ENCODE measurements around the gene PRSS16.

PRSS16 gene

GRCh38 chr6:27275025-27275956 is 27.8 kb downstream of the PRSS16 start:
- TF ChIP-seq, protein P1, sequence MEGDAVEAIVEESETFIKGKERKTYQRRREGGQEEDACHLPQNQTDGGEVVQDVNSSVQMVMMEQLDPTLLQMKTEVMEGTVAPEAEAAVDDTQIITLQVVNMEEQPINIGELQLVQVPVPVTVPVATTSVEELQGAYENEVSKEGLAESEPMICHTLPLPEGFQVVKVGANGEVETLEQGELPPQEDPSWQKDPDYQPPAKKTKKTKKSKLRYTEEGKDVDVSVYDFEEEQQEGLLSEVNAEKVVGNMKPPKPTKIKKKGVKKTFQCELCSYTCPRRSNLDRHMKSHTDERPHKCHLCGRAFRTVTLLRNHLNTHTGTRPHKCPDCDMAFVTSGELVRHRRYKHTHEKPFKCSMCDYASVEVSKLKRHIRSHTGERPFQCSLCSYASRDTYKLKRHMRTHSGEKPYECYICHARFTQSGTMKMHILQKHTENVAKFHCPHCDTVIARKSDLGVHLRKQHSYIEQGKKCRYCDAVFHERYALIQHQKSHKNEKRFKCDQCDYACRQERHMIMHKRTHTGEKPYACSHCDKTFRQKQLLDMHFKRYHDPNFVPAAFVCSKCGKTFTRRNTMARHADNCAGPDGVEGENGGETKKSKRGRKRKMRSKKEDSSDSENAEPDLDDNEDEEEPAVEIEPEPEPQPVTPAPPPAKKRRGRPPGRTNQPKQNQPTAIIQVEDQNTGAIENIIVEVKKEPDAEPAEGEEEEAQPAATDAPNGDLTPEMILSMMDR (IDR thresholded peaks at IDR 0.05; ENCODE audit: insufficient read depth, low read depth, low read length, missing control alignments): no peak
- no peak overlapping the region for H3K4me3 ChIP-seq (ENCODE audit: low read depth, low read length)
- peak; percentile 46 for DNase-seq (ENCODE audit: low read depth)

DNA sequence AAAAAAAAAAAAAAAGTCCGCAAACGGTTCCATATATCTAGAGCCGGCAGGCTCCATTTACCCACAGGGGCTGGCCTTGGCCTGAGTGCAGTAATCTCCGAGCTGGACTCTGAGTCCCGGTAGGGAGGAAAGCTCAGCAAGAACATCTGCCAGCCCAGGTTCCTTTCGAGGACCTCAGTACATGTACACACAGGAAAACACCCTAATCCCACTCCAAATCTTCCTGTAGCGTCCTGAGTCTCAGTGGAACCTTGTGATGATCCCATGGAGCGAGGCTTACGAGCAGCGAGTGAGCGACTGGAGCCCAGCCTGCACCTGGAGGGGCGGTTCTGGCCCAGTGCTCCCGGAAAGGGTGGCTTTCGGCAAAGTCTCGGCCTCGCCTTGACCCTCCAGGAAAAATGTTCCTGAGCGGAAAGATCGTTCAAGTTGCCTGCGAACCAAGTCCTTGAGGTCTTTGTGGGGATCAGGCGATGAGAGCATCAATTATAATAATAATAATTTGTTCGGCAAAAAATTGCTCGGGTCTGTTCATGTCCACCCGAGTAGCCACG is 32.1 kb downstream of the PRSS16 start:
- H3K4me3 ChIP-seq (ENCODE audit: low read depth, low read length): peak overlapping the region; percentile 57
- DNase-seq (ENCODE audit: low read depth): no peak
- TF ChIP-seq, protein P1 (IDR thresholded peaks at IDR 0.05; ENCODE audit: insufficient read depth, low read depth, low read length, missing control alignments): no peak

DNA sequence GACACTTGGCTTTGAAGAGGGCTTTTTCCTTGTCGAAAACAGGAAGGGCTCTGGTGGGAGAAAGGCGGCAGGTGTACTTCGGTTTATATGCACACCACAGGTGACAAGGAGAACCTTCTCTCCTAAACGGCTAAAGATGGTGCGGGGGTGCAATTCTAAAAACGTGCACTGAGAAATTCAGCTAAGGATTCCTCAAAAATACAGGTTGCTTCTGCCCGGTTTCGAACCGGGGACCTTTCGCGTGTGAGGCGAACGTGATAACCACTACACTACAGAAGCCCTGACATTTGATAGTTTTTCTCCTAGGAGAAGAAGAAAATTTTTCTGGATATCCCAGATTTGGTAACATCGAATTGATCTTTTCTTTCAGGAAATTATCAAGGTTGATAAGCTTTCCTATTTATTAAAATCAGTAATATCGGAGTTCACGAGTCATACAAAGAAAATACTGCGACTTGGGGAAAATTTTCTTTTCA is 32.6 kb downstream of the PRSS16 start:
- peak overlapping the region; percentile 57 for H3K4me3 ChIP-seq (ENCODE audit: low read depth, low read length)
- TF ChIP-seq, protein P1 (IDR thresholded peaks at IDR 0.05; ENCODE audit: insufficient read depth, low read depth, low read length, missing control alignments): no peak
- peak; percentile 78 for DNase-seq (ENCODE audit: low read depth)

DNA sequence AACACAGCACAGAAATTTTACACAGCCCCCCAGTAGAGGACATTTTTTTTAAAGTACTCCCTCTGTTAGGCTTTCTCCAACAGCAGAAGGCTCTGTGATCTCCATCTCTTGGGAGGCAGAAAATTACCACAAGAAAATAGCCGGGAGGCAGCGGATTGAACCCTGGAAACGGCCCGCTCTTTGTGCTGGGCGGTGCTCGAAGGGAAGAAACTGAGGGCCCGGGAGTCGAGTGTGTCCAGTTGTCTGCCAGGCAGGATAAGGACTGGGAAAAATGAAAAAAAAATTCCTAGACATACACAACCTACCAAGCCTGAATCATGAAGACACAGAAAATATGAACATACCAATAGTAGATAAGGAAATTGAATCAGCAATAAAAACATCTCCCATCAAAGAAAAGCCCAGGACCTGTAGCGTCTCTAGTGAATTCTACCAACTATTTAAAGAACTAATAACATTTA is 33.1 kb downstream of the PRSS16 start:
- DNase-seq (ENCODE audit: low read depth): no peak
- H3K4me3 ChIP-seq (ENCODE audit: low read depth, low read length): peak overlapping the region; percentile 57
- TF ChIP-seq, protein P1 (IDR thresholded peaks at IDR 0.05; ENCODE audit: insufficient read depth, low read depth, low read length, missing control alignments): no peak

DNA sequence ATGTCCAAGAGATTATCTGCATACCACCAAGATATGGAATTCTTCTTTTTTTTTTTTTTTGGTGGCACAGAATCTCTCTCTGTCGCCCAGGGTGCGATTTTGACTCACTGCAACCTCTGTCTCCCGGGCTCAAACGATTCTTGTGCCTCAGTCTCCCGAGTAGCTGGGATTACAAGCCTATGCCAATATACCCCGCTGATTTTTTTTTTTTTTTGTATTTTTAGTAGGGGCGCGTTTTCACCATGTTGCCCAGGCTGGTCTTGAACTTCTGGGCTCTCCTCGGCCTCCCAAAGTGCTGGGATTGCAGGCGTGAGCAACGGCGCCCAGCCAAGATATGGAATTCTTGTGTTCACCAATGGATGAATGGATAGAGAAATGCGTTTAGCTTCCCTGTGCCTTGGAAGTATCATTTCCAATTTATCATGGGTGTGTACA is 33.6 kb downstream of the PRSS16 start:
- no peak for DNase-seq (ENCODE audit: low read depth)
- peak overlapping the region; percentile 57 for H3K4me3 ChIP-seq (ENCODE audit: low read depth, low read length)
- TF ChIP-seq, protein P1 (IDR thresholded peaks at IDR 0.05; ENCODE audit: insufficient read depth, low read depth, low read length, missing control alignments): no peak

- TF ChIP-seq, protein P1 (IDR thresholded peaks at IDR 0.05; ENCODE audit: insufficient read depth, low read depth, low read length, missing control alignments): no peak
- H3K4me3 ChIP-seq (ENCODE audit: low read depth, low read length): peak overlapping the region; percentile 57; the same call in 1 of the 2 replicates
- no peak for DNase-seq (ENCODE audit: low read depth)
These were observed 34.1 kb downstream of the PRSS16 start for GRCh38 chr6:27281569-27281968.

Measured in GM12865 (cell line).